Activated CD8-positive, alpha-beta memory T cell treated with anti-CD3 and anti-CD28 coated beads, Interleukin-2, amount 10 ng/mL, durations not matched to agents 7 days and 5 days (primary cell): ENCODE data around the gene LRRC47. TPM values are rescaled to one million over a fixed set of nuclear protein-coding genes. Genes with fewer than 3 reads are reported as not detected.

ENCODE experiments used
- ATAC-seq: fragments of 150-1000 bp; cut with Tn5 transposase; one replicate; pipeline ENCODE4 v1.10.0; 2021; ENCODE audit warnings: moderate library complexity
- CTCF ChIA-PET: fragments of 350-600 bp; sonication (Branson Sonifier 250); formaldehyde crosslinking; loops from one replicate; lab custom pipeline; 2021; ENCODE audit warnings: antibody characterized with exemption; lab: Charles Lee
- DNase-seq: peaks from one replicate; pipeline ENCODE4 v3.0.0-alpha.2; 2020
- H3K27ac Mint-ChIP-seq: one replicate; pipeline ENCODE4 v1.8.0; 2021; ENCODE audit warnings: mild to moderate bottlenecking, mixed read lengths
- H3K27me3 Mint-ChIP-seq: one replicate; pipeline ENCODE4 v1.8.0; 2021; ENCODE audit warnings: mixed read lengths
- H3K36me3 Mint-ChIP-seq: one replicate; pipeline ENCODE4 v1.8.0; 2021; ENCODE audit warnings: mild to moderate bottlenecking, mixed read lengths
- H3K4me1 Mint-ChIP-seq: one replicate; pipeline ENCODE4 v1.8.0; 2021; ENCODE audit warnings: mixed read lengths
- H3K4me3 Mint-ChIP-seq: one replicate; pipeline ENCODE4 v1.8.0; 2021; ENCODE audit warnings: mild to moderate bottlenecking, moderate library complexity, mixed read lengths
- H3K9me3 Mint-ChIP-seq: one replicate; pipeline ENCODE4 v1.8.0; 2022; ENCODE audit warnings: low read depth, mixed read lengths
- total RNA-seq, 2 experiments: library from RNA; stranded (reverse); gene quantifications; one replicate each; pipeline ENCODE4 v1.2.3, GENCODE V29; 2021

The LRRC47 gene
- 10 to 100 TPM; 31.8 to 42.6 TPM for total RNA-seq

DNA sequence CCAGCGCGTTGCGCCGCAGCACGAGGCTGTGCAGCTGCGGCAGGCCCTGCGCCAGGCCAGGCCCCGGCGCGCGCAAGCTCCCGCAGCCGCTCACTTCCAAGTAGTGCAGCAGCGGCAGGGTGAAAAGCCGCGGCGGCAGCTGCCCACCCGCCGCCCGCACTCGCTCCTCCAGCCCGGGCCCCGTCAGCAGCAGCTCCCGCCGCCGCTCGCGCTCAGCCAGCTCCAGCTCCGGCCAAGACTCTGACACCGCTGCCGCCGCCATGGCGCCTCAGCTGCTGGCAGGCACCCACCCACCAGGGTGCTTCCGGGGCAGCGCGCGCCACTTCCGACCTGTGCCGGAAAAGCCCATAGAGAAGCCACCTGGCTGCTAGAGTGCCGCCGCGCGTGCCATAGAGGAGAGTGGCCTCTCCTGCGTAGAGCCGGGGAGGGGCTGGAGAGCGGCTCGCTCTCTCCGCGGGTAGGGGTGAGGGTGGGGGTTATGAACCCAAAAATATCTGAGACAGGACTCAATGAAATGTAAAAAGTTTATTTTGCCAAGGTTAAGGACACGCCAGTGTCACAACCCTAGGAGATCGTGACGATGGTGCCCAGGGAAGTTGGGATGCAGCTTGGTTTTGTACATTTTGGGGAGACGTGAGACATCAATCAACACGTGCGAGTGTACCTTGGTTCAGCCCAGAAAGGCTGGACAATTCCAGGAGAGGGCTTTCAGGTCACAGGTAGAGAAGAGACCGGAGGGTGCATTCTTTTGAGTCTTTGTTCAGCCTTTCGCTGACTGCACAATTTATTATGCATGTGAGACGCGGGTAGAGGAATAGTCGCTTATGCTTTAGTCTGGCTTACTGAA is at the start of gene LRRC47:
Gene LRRC47, minus strand, starts transcription at position 284 of the 847 bp plus-strand sequence. Its CDS starts 22 bp downstream, at position 262.
- DNase-seq, result peak; percentile 96
- Mint-ChIP-seq H3K27ac (peak within 1 kb of the TSS; percentile 88), H3K4me1 (peaks cover 45% of the 10 kb centered on the region), H3K9me3 (no peaks in the 10 kb centered on the region), H3K4me3 (peak within 1 kb of the TSS; percentile 87), H3K27me3 (peaks cover 3% of the 10 kb centered on the region), H3K36me3 (peaks cover 3% of the 10 kb centered on the region)
- peak; percentile 99 for ATAC-seq
- CTCF ChIA-PET, result interaction anchor here (0.7 to 2.3 kb wide), 4 partner anchors 10 to 176 kb away, joined by 3 to 10 read pairs (median 6); no protein-coding TSS in a partner anchor

DNA sequence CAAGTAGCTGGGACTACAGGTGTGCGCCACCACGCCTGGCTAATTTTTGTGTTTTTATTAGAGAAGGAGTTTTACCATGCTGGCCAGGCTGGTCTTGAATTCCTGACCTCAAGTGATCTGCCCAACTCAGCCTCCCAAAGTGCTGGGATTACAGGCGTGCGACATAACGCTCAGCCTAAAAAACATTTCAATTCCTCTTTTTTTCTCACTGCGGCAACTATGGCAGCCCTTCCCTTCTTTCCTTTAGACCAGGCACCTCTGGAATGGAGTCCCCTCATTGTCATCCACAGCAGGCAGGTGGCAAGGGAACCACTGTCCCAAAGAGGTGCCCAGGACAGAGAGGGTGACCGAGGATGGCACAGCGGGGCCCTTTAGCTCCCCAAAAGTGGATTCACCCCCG is 46.6 kb upstream of the LRRC47 start:
- peaks cover 38% of the 10 kb centered on the region for H3K36me3 Mint-ChIP-seq
- DNase-seq (no peak), ATAC-seq (no peak)
- CTCF ChIA-PET, result no interaction called here
- no peak overlapping the region for H3K4me3 Mint-ChIP-seq
- peaks cover 1% of the 10 kb centered on the region for H3K9me3 Mint-ChIP-seq
- H3K27me3 Mint-ChIP-seq, result no peaks in the 10 kb centered on the region
- no peak overlapping the region for H3K27ac Mint-ChIP-seq
- H3K4me1 Mint-ChIP-seq, result no peaks in the 10 kb centered on the region

DNA sequence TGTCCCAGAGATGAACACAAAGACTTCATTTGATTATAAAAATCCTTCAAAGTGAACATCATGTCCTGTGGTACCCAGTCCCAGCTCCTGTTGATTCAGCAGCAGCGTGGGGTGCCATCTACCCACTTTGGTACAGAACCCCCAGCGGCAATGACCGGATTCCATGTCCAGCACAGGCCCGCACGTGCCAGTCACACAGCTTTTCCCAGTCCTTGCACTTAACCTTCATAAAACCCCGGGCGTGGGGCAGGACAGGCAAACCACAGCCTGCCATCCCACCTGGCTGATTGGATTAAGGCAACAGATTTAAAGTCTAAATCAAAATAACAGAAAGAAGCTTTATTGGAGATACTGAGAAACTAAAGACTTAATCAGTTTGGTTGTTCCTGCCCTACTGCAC is 45.2 kb upstream of the LRRC47 start:
- Mint-ChIP-seq H3K4me1 (no peaks in the 10 kb centered on the region), H3K4me3 (no peak overlapping the region), H3K27me3 (no peaks in the 10 kb centered on the region), H3K9me3 (peaks cover 11% of the 10 kb centered on the region), H3K27ac (no peak overlapping the region), H3K36me3 (peaks cover 52% of the 10 kb centered on the region)
- DNase-seq (no peak), ATAC-seq (no peak)
- CTCF ChIA-PET, result no interaction called here

DNA sequence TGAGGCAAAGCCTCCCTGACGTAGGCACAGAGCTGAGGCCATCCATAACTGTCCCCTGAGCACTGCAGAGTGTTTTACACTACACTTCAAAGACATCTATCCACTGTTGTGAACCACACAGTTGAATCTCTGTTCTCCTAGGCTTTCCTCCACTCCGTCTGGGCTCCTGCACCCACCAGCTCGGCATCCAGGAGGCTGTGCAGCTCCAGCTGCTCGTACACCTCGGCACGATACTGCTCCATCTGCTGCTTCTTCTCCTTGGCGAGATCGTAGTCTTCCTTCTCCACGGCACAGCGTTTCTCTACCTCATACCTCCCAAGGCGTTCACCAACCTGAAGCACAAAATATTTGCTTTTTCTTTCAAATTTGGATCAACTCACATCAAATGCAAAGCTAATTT is 42.5 kb upstream of the LRRC47 start:
- H3K4me1 Mint-ChIP-seq, result no peaks in the 10 kb centered on the region
- H3K36me3 Mint-ChIP-seq, result peaks cover 58% of the 10 kb centered on the region
- peaks cover 11% of the 10 kb centered on the region for H3K9me3 Mint-ChIP-seq
- no peaks in the 10 kb centered on the region for H3K27me3 Mint-ChIP-seq
- H3K4me3 Mint-ChIP-seq, result no peak overlapping the region
- CTCF ChIA-PET, result interaction anchor here (1.0 kb wide), 1 partner anchor 10 kb away, joined by 3 read pairs; no protein-coding TSS in a partner anchor
- ATAC-seq, result no peak
- H3K27ac Mint-ChIP-seq, result no peak overlapping the region
- DNase-seq, result no peak

DNA sequence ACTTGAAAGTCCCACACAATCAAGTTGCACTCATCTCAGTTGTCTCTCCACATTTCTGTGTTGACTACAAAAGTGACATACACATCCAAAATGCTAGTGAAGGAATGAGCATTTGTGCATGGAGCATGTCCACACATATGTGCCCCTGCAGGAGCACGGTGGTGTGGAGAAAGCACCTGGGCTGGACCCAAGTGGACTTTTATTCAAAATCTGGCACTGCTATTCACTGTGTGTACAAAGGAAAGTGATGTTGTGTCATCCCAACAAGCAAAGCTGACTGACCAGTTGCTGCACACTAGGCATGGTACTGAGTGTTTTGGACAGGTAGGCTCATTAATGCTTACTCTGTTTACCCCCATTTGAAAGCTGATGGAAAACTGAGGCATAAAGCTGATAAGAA is 41.4 kb upstream of the LRRC47 start:
- DNase-seq (no peak), ATAC-seq (no peak)
- Mint-ChIP-seq H3K27me3 (no peaks in the 10 kb centered on the region), H3K36me3 (peaks cover 52% of the 10 kb centered on the region), H3K27ac (no peak overlapping the region), H3K4me1 (no peaks in the 10 kb centered on the region), H3K9me3 (peaks cover 11% of the 10 kb centered on the region), H3K4me3 (no peak overlapping the region)
- CTCF ChIA-PET, result no interaction called here

DNA sequence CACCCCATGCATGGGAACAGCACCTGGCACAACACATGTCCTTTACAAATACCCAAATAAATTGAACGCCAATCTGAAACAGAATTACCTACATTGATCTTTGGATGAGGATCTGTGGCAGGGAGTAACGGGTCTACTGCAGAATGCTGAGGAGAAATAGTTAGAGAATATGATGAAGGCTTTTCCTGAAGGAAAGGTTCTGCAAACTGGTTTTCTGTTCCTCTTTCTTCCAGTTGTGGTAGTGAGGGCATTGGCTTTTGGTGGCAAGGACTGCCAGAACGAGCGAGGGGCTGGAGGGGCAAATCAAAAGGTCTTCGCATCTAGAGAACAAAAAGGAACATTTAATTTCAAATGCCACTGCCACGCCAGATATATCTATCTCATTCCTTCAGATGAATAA is 40.9 kb upstream of the LRRC47 start:
- CTCF ChIA-PET, result no interaction called here
- H3K27me3 Mint-ChIP-seq, result no peaks in the 10 kb centered on the region
- H3K27ac Mint-ChIP-seq, result no peak overlapping the region
- no peaks in the 10 kb centered on the region for H3K4me1 Mint-ChIP-seq
- H3K9me3 Mint-ChIP-seq, result peaks cover 11% of the 10 kb centered on the region
- DNase-seq (no peak), ATAC-seq (no peak)
- peaks cover 52% of the 10 kb centered on the region for H3K36me3 Mint-ChIP-seq
- no peak overlapping the region for H3K4me3 Mint-ChIP-seq

DNA sequence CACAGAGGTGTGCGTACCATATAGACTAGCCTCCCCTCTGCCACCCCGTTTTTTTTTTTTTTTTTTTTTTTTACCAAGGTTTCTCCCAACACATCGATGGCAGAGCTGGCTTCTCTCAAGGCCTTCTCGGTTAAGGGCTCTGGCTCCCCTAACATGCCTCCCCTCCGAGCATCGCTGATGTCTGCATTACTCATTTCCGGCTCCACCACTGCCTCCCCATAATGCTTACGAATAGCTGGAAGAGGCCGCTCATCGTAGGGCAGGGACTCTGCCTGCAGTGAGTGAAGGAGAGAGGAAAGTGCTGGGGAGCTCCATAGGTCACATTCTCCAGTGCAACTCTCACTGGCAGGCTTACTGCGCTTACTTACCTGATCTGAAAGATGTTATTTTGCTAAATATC is 40.1 kb upstream of the LRRC47 start:
- CTCF ChIA-PET, result interaction anchor here (0.7 kb wide), 1 partner anchor 786 kb away, joined by 4 read pairs; no protein-coding TSS in a partner anchor
- peaks cover 54% of the 10 kb centered on the region for H3K36me3 Mint-ChIP-seq
- H3K27me3 Mint-ChIP-seq, result no peaks in the 10 kb centered on the region
- H3K9me3 Mint-ChIP-seq, result peaks cover 11% of the 10 kb centered on the region
- no peak overlapping the region for H3K27ac Mint-ChIP-seq
- ATAC-seq (no peak), DNase-seq (no peak)
- no peaks in the 10 kb centered on the region for H3K4me1 Mint-ChIP-seq
- no peak overlapping the region for H3K4me3 Mint-ChIP-seq

DNA sequence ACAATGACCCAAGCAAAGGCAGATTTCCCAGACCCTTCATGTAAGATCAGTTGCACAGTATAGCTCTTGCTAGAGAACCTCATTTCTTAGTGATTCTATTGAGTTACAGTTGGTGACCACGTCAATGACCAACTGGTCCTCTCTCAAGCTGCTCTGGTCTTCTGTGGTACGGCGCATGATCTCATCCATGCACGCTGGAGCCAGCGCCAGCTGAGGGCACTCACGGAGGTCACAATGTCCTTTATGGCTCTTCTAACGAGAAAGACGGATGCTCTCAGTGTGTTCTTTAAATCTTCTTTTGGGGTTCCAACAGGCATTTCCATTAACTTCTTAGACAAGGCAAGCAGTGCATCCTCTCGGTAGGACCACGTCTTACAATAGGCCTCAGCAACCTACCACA is 38.4 kb upstream of the LRRC47 start:
- DNase-seq, result no peak
- CTCF ChIA-PET, result no interaction called here
- ATAC-seq, result no peak
- Mint-ChIP-seq H3K27ac (no peak overlapping the region), H3K36me3 (peaks cover 56% of the 10 kb centered on the region), H3K4me3 (no peak overlapping the region), H3K4me1 (no peaks in the 10 kb centered on the region), H3K9me3 (peaks cover 11% of the 10 kb centered on the region), H3K27me3 (no peaks in the 10 kb centered on the region)

DNA sequence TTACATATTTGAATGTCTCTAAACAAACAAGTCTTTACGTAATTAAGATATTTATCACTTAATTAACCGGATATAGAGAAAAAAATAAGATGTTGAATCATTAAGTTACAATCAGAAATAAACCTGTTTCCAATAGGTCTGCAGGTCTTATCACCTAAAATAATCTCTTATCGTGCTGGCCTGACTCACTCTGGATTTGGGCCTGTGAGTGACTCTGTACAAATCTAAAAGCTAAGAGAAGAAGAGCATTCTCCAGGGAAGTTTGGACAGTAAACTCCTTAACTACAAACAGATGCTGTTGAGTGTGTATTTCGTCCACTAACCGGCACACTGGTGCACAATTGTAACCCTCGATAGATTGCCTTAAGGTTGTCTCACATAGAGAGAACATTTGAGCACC is 35.4 kb upstream of the LRRC47 start:
- Mint-ChIP-seq H3K27me3 (no peaks in the 10 kb centered on the region), H3K27ac (no peak overlapping the region)
- CTCF ChIA-PET, result no interaction called here

DNA sequence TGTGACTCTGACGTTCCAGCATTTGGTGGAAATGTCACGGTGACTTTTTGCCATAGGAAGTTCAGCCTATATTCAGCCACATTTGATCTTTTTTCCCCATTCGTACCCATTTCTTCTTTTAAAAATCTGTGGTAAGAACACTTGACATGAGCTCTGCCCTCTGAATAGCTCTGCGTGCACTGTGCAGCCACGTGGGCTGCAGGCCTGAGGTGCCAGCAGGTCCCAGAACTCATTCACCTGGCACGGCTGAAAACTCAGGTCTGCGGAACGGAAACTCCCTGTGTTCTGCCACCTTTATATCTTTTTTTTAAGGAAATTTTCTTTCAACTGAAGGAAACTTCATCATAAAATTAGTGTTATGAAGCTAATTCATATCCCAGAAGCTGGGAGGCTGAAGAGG is 32.1 kb upstream of the LRRC47 start:
- no peak for DNase-seq
- no peak overlapping the region for H3K27ac Mint-ChIP-seq
- H3K4me1 Mint-ChIP-seq, result no peaks in the 10 kb centered on the region
- CTCF ChIA-PET, result interaction anchor here (1.3 kb wide), 1 partner anchor 11 kb away, joined by 3 read pairs; no protein-coding TSS in a partner anchor
- no peak for ATAC-seq
- no peaks in the 10 kb centered on the region for H3K9me3 Mint-ChIP-seq
- no peak overlapping the region for H3K4me3 Mint-ChIP-seq
- H3K36me3 Mint-ChIP-seq, result peaks cover 17% of the 10 kb centered on the region
- H3K27me3 Mint-ChIP-seq, result no peaks in the 10 kb centered on the region

More for the DNA sequence above, 35.4 kb upstream of the LRRC47 start:
- Mint-ChIP-seq H3K36me3 (peaks cover 29% of the 10 kb centered on the region), H3K4me1 (no peaks in the 10 kb centered on the region), H3K4me3 (no peak overlapping the region), H3K9me3 (no peaks in the 10 kb centered on the region)
- no peak for DNase-seq
- ATAC-seq, result no peak

DNA sequence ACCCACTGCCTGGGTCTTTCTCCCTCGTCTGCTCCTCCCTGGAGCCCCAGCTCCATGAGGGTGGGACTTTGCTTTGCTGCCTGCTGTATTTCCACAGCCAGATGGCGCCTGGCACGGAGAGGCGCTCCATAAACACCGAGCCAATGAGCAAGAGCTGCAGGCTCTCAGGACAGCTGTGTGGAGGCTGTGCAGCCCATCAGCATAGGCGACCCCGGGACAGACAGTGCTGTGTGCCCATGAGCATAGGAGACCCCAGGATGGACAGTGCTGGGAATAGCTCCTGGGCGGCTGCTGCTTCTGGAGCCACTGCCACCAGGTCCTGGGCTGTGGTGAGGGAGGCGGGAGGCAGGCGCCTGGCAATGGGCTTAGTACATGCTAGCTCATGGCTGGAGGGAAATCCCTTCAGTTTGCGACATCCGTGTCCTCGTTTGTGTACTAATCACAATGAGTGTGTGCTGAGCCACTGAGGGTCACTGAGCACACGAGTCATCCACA is 31.6 kb upstream of the LRRC47 start:
- Mint-ChIP-seq H3K36me3 (peaks cover 17% of the 10 kb centered on the region), H3K27ac (no peak overlapping the region), H3K4me3 (no peak overlapping the region), H3K4me1 (no peaks in the 10 kb centered on the region), H3K9me3 (no peaks in the 10 kb centered on the region), H3K27me3 (no peaks in the 10 kb centered on the region)
- CTCF ChIA-PET, result no interaction called here
- DNase-seq, result no peak
- no peak for ATAC-seq

DNA sequence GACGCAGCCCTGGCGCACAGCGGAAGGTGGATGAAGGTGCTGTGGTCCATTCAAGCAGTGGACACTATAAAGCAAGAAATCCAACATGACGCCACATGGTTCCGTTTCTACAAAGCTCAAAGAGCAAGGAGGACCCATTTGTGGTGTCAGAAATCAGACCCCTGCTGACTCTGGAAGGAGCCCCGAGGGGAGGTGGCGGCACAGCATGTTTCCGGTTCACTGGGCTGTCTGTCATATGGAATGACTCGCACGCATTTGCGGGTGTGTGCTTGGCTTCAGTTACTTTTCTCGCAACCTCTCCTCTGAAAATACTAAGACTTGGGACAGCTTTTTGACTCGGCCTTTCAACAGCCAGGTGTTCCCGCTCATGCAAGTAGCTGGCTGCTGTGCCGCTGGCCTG is 29.1 kb upstream of the LRRC47 start:
- CTCF ChIA-PET, result no interaction called here
- H3K9me3 Mint-ChIP-seq, result no peaks in the 10 kb centered on the region
- H3K27me3 Mint-ChIP-seq, result no peaks in the 10 kb centered on the region

DNA sequence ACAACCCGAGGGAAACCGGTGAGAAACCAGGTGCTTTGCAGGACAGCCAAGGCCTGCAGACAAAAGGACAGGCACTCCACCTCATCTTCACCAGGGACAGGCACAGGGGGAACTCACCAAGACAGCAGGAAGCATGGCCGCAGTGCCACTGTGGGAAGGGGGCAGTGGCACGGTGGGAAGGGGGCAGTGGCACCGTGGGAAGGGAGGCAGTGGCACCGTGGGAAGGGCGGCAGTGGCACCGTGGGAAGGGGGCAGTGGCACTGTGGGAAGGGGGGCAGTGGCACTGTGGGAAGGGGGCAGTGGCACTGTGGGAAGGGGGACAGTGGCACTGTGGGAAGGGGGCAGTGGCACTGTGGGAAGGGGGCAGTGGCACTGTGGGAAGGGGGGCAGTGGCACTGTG is 28.4 kb upstream of the LRRC47 start:
- Mint-ChIP-seq H3K27me3 (no peaks in the 10 kb centered on the region), H3K9me3 (no peaks in the 10 kb centered on the region), H3K4me1 (no peaks in the 10 kb centered on the region), H3K27ac (no peak overlapping the region), H3K36me3 (peaks cover 6% of the 10 kb centered on the region), H3K4me3 (no peak overlapping the region)
- ATAC-seq (no peak), DNase-seq (no peak)
- CTCF ChIA-PET, result no interaction called here

More for the DNA sequence above, 29.1 kb upstream of the LRRC47 start:
- peaks cover 8% of the 10 kb centered on the region for H3K36me3 Mint-ChIP-seq
- no peak overlapping the region for H3K27ac Mint-ChIP-seq
- no peak overlapping the region for H3K4me3 Mint-ChIP-seq
- no peaks in the 10 kb centered on the region for H3K4me1 Mint-ChIP-seq
- ATAC-seq (no peak), DNase-seq (no peak)

DNA sequence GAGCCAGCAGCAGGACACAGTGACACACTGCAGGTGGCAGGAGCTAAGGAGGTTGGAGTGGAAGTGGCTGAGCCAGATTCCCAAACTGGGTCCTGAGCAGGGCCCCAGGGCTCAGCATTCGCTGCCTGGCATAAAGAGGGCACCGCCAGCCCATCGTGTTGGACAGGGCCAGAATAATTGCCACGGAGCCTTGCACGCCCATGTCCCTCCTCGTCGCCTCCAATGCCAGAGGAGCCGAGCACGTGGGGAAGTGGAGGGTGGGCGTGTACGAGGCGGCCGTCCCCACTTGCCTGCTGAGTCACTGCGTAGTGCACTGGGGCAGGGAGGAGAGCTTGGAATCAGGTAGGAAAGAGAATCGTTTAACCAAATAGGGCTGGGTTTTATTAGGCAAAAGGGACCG is 26.1 kb upstream of the LRRC47 start:
- Mint-ChIP-seq H3K27ac (no peak overlapping the region), H3K36me3 (peaks cover 4% of the 10 kb centered on the region)
- ATAC-seq, result no peak

More for the DNA sequence above, 26.1 kb upstream of the LRRC47 start:
- DNase-seq, result no peak
- no peaks in the 10 kb centered on the region for H3K4me1 Mint-ChIP-seq
- CTCF ChIA-PET, result no interaction called here
- H3K9me3 Mint-ChIP-seq, result no peaks in the 10 kb centered on the region
- H3K27me3 Mint-ChIP-seq, result no peaks in the 10 kb centered on the region
- no peak overlapping the region for H3K4me3 Mint-ChIP-seq
